Measurements from ENCODE around the gene TMEM273. TPM values are rescaled to one million over a fixed set of nuclear protein-coding genes. Genes with fewer than 3 reads are reported as not detected.

Gene TMEM273
- total RNA-seq, 4 donors from 2014 or later: 4.9 to 11.2 (median 7.8) TPM

DNA sequence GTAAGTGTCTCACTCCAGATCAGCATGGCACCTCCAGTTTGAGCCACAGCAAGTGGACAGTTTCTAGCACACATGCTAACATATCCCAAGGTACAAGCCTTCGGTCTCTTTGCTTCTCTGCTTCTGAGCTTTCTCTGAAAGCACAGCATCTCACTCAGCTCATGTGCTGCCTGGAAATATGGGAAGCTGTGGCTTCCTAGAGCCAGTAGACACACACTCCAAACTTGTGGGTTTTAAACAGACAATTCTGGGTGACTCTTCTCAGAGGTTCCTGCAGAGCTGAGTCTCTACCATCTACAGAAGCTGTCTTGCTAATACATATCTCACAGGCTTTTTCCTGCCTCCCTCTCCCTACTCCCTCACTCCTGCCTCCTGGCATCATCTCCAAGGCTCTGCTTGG, 23.9 kb upstream of the TMEM273 start:
- Histone ChIP-seq H3K27ac (no peak overlapping the region), H3K27me3 (no peaks in the 10 kb centered on the region), H3K36me3 (no peaks in the 10 kb centered on the region), H3K4me1 (no peaks in the 10 kb centered on the region), H3K4me3 (no peak overlapping the region), H3K9me3 (no peaks in the 10 kb centered on the region)
- ATAC-seq: no peak
- in situ Hi-C loops (cut with MboI; ENCODE audit: low sequenced_read_pairs in 4 of 4) (no loop called here), intact Hi-C loops (cut with DNase I; ENCODE audit: low total_unique reads) (no loop called here)
- no peak for DNase-seq
- TF ChIP-seq CTCF (IDR thresholded peaks at IDR 0.05 in 4 of 5, conservative IDR thresholded peaks at IDR 0.05 in 1 of 5) (no peak), POLR2A (IDR thresholded peaks at IDR 0.05) (no peak)

DNA sequence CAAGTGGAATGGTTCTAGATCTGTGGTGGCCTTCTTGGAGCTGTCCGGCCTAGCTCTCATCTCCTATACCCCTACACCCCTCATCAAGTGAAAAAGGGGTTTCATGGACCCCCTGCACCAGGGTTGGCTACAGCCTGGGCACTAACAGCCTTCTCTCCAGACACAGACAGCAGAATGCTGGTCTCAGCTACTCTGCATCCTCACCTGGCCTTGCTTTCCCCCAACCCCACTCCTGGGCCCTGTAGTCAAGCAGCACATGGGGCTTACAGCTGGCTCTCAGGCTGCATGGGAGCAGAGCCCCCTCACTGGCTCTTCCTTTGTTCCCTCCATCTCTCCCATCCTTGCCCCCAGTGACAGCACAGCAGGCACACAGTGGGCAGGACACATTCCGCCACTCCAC, 20.8 kb upstream of the TMEM273 start:
- Histone ChIP-seq H3K36me3 (no peaks in the 10 kb centered on the region), H3K27me3 (no peaks in the 10 kb centered on the region), H3K4me3 (no peak overlapping the region), H3K4me1 (no peaks in the 10 kb centered on the region), H3K27ac (no peak overlapping the region), H3K9me3 (no peaks in the 10 kb centered on the region)
- no peak for ATAC-seq
- in situ Hi-C loops (cut with MboI; ENCODE audit: low sequenced_read_pairs in 4 of 4) (no loop called here), intact Hi-C loops (cut with DNase I; ENCODE audit: low total_unique reads) (no loop called here)
- no peak for DNase-seq
- TF ChIP-seq CTCF (IDR thresholded peaks at IDR 0.05 in 4 of 5, conservative IDR thresholded peaks at IDR 0.05 in 1 of 5) (no peak), POLR2A (IDR thresholded peaks at IDR 0.05) (no peak)

DNA sequence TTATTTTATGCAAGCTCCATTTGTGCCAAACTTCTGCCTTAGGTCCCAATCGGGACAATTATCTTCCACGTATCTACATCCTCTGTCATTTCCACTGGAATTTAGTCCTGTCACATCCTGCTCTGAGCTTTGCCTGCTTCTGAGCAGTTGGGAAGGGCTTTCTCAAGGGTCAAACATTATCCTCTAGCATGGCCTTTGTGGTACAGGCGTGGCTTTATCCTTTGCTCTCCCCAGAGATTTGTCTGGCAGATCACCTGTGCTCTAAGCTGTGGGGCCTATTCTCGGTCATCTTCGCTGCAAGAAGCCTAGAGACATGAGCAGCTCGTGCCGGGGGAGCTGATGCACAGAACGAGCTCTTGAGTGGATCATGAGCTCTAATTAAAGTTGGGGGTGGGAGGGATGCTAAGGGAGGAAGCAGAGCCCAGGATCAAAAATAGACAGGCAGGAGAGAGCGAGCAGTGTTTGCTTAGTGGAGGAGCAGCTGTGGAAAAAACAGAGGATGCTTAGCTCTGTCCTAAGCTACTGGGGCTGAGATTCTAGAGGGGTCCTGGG, 19.8 kb upstream of the TMEM273 start:
- in situ Hi-C loops (cut with MboI; ENCODE audit: low sequenced_read_pairs in 4 of 4) (no loop called here), intact Hi-C loops (cut with DNase I; ENCODE audit: low total_unique reads) (no loop called here)
- DNase-seq: no peak
- Histone ChIP-seq H3K27me3 (no peaks in the 10 kb centered on the region), H3K4me1 (no peaks in the 10 kb centered on the region), H3K9me3 (no peaks in the 10 kb centered on the region), H3K36me3 (no peaks in the 10 kb centered on the region), H3K4me3 (no peak overlapping the region), H3K27ac (no peak overlapping the region)
- TF ChIP-seq CTCF (IDR thresholded peaks at IDR 0.05 in 4 of 5, conservative IDR thresholded peaks at IDR 0.05 in 1 of 5) (no peak), POLR2A (IDR thresholded peaks at IDR 0.05) (no peak)
- ATAC-seq: no peak

DNA sequence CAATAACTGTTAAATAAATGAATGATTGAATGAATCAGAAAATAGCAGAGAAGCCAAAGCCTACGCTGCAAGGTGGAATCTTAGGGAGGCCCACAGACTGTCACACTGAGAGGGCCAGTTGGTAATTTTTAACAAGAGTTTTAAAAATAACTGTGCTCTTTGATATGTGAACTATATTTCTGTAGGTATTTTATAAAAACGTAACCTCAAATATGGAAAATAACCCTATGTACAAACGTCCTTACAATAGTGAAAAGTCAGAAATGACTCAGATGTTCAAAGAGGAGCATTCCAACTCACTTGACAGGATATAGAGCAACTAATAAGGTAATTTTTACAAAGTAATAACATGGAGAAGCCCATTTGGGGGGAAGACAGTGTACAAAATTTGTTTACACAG, 18.9 kb upstream of the TMEM273 start:
- no peaks in the 10 kb centered on the region for H3K36me3 ChIP-seq
- ATAC-seq (no peak), DNase-seq (no peak)
- no peaks in the 10 kb centered on the region for H3K4me1 ChIP-seq
- H3K27me3 ChIP-seq: no peaks in the 10 kb centered on the region
- H3K27ac ChIP-seq: no peak overlapping the region
- no peak overlapping the region for H3K4me3 ChIP-seq
- intact Hi-C loops (cut with DNase I; ENCODE audit: low total_unique reads) (no loop called here), in situ Hi-C loops (cut with MboI; ENCODE audit: low sequenced_read_pairs in 4 of 4) (no loop called here)
- TF ChIP-seq CTCF (IDR thresholded peaks at IDR 0.05 in 4 of 5, conservative IDR thresholded peaks at IDR 0.05 in 1 of 5): no peak
- TF ChIP-seq POLR2A (IDR thresholded peaks at IDR 0.05): no peak
- H3K9me3 ChIP-seq: no peaks in the 10 kb centered on the region

DNA sequence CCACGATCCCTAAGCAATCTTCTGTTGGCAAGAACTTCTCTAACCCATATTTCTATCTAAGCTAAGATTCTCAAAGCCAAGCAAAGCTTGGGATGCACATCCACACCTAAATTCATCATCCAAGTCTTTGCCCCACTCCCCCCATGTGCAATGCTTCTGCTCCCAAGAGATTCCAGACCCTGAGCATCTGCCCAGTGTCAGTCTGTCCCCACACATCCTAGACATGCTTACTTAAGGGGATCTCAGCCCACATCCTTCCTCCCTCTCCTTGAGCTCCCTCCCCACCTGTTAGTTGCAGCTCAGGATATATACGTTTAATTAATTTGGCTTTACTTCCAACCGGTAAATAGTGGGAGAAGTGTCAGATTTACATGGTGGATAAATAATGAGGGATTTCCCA, 17.0 kb upstream of the TMEM273 start:
- intact Hi-C loops (cut with DNase I; ENCODE audit: low total_unique reads) (no loop called here), in situ Hi-C loops (cut with MboI; ENCODE audit: low sequenced_read_pairs in 4 of 4) (no loop called here)
- no peaks in the 10 kb centered on the region for H3K36me3 ChIP-seq
- no peaks in the 10 kb centered on the region for H3K4me1 ChIP-seq
- TF ChIP-seq POLR2A (IDR thresholded peaks at IDR 0.05): no peak
- no peak for TF ChIP-seq CTCF (IDR thresholded peaks at IDR 0.05 in 4 of 5, conservative IDR thresholded peaks at IDR 0.05 in 1 of 5)
- no peak for ATAC-seq
- H3K27ac ChIP-seq: no peak overlapping the region
- DNase-seq: no peak
- H3K9me3 ChIP-seq: no peaks in the 10 kb centered on the region
- H3K27me3 ChIP-seq: no peaks in the 10 kb centered on the region
- no peak overlapping the region for H3K4me3 ChIP-seq
